ENCODE data around the gene AKT1.

AKT1 gene

GRCh38 chr14:104741803-104742251 is 53.7 kb downstream of the AKT1 start:
- no peak for TF ChIP-seq CTCF (IDR thresholded peaks at IDR 0.05; ENCODE audit: low read depth, low read length)
- H3K4me3 ChIP-seq (ENCODE audit: low read depth, low read length): no peak overlapping the region

GRCh38 chr14:104741108-104741802 is 54.3 kb downstream of the AKT1 start:
- no peak for TF ChIP-seq CTCF (IDR thresholded peaks at IDR 0.05; ENCODE audit: low read depth, low read length)

GRCh38 chr14:104739546-104740516 is 55.7 kb downstream of the AKT1 start:
- TF ChIP-seq CTCF (IDR thresholded peaks at IDR 0.05; ENCODE audit: low read depth, low read length): no peak
- H3K4me3 ChIP-seq (ENCODE audit: low read depth, low read length): no peak overlapping the region

More at GRCh38 chr14:104741108-104741802, 54.3 kb downstream of the AKT1 start:
- no peak overlapping the region for H3K4me3 ChIP-seq (ENCODE audit: low read depth, low read length)

GRCh38 chr14:104739026-104739425 is 56.5 kb downstream of the AKT1 start:
- TF ChIP-seq CTCF (IDR thresholded peaks at IDR 0.05; ENCODE audit: low read depth, low read length): no peak
- H3K4me3 ChIP-seq (ENCODE audit: low read depth, low read length): no peak overlapping the region

DNA sequence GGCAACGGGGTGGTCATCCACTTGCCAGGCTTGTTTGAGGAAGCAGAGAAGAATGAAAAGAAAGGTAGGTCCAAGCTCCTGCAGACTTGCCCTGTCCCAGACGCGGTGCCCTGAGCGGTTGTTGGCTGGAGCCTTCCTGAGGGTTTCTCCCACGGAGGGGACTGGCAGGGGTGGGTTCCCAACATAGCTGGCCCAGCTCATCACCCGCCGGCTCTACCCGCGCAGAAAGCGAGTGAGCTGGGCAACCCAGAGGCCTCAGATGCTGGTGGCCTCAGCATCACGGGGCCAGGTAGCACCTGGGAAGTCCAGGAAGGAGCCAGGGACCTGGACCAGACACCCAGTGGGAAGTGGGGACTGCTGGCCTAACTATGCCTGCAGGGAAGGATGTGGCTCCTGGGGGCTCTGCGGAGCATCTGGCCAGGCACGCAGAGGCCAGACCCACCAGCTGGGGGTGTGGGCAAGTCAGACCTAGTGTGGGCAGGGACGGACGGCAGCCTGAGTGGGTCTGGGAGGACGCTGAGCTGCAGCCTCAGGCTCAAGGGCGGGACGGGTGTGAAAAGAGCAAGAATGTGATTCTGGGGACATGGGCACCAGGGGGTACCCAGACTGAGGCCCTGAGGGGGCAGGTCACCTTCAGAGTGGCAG is 57.1 kb downstream of the AKT1 start:
- TF ChIP-seq CTCF (IDR thresholded peaks at IDR 0.05; ENCODE audit: low read depth, low read length): no peak
- no peak overlapping the region for H3K4me3 ChIP-seq (ENCODE audit: low read depth, low read length)

DNA sequence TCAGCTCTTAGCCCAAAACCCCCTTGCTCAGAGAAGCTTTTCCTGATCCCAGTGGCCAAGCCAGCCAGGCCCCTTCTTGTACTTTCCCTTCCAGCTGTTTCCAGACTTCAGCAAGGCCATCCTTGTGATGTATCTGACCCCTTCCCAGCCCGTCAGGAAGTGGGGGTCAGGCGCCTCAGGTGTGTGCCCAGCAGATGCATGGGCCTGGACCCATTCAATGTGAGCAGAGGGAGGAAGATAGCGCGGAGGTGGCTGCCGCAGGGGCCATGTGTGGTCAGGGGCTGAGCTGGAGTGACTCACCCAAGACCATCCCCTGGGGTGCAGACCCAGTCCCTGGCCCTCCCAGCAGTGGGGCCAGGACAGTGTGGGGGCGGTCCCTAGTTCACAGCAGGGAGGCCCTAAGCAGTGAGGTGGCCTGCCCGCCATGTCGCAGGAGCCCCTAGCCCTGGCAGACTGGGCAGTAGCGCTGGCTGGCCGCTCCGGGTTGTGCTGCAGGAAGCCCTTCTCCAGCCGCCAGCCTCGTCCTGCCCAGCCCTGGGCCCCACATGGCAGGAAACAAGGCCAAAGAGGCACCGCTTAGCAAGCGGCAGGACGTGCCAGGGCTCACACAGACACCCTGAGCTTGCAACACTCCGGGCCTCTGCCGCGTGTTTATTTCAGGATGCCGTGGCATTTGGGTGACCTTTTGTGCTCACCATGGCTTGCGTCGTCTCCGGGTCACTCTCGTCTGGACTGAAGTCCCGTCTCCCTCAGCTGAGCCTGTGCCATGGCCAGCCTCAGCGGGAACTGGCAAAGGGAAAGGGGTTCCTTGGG is 59.5 kb downstream of the AKT1 start:
- H3K4me3 ChIP-seq (ENCODE audit: low read depth, low read length): no peak overlapping the region
- no peak for TF ChIP-seq CTCF (IDR thresholded peaks at IDR 0.05; ENCODE audit: low read depth, low read length)

All from WI38 (cell line).